ENCODE results near the gene PRDX5.

- TF ChIP-seq CTCF (IDR thresholded peaks at IDR 0.05) (no peak), POLR2A (IDR thresholded peaks at IDR 0.05) (no peak)
Measured at GRCh38 chr11:64297699-64298358, 20.1 kb upstream of the PRDX5 start.

All from uterus (tissue), 2 donors.